ENCODE results near the gene ANTXR1.

The ANTXR1 gene

GRCh38 chr2:69034845-69035244 is 21.9 kb downstream of the ANTXR1 start:
- no peak for DNase-seq

GRCh38 chr2:69036926-69037325 is 23.9 kb downstream of the ANTXR1 start:
- DNase-seq: no peak

DNA sequence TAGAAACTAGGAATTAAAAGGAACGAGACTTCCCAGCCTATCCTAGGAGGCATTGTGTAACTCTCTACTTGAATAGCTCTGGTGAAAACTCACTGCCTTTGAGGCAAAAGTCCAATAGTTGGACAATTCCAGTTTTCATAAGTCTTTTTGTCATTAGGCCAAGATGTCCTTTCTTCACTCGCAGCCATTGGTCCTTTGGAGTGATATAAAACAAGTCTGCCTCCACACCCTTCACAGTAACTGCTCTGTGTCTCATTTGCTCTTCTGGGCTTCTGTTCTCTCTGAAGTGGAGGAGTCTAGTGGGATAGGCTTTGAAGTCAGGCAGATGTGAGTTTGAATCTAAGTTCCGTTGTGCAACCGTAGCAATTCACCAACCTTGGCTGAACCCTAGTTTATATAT is 28.2 kb downstream of the ANTXR1 start:
- no peak for DNase-seq

DNA sequence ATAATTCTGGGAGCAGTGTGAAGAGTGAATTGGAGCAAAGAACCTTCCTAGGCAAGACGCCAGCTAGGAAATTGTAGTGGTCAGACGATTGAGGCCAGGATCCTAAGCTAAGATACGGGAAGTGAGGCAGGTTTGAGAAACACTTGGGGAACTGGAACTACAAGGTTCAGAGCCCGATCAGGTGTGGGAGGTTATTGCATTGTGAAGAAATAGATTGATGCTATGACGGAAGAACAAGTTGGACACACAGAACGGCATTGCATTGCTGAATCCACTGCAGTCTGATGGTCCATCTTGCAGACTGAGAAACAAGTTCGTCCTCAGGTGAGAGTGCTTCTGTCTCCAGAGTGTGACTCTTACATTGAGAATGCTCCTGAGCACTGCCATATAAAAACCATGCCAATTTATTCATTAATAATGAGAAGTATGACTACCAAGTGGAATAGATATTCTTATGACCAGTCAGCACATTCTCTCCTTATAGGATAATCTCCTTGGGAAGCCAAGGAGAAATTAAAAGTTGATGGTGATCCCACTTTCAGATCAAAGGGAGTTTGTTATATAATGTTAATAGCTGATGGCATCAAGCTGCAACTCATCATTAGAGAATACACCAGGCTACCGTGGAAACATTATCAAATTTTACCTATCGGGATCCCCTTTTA is 30.9 kb downstream of the ANTXR1 start:
- DNase-seq: no peak

GRCh38 chr2:69046221-69046662 is 33.3 kb downstream of the ANTXR1 start:
- DNase-seq: no peak

DNA sequence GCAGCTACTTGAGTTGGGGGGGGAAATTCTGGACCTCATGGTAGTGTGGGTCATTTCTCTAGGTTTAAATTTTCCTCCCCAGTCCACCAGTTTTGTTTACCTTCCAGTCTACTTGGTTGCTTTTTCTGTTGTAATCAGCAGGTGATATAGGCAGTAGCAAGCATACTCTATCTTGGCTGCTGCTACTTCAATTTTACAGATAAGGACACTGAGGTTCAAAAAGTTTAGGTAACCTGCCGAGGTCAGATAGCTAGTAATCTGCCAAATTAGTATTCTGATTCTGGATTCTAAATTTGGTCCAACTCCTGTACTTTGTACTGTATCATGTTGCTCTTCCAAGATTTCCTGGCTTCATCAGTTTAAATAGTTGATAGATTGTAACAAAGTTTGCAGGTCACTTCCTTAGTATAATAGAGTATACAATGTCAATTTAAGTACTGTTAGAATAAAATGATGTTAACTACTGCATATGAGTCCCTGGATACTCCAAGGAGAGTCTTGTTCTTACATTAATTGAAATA is 34.7 kb downstream of the ANTXR1 start:
- no peak for DNase-seq

DNA sequence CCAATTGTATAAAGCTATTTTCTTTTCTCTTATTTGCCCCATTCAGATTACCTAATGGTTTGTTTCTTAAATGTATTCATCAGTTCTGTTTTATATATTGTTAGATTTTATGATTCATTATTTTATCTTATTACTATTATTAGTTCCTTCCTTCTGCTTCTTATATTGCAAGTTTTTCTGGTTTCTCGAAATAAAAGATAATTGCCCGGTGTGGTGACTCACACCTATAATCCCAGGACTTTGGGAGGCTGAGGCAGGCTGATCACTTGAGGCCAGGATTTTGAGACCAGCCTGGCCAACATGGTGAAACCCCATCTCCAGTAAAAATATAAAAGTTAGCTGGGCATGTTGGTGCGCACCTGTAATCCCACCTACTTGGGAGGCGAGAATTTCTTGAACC is 37.8 kb downstream of the ANTXR1 start:
- DNase-seq: no peak

DNA sequence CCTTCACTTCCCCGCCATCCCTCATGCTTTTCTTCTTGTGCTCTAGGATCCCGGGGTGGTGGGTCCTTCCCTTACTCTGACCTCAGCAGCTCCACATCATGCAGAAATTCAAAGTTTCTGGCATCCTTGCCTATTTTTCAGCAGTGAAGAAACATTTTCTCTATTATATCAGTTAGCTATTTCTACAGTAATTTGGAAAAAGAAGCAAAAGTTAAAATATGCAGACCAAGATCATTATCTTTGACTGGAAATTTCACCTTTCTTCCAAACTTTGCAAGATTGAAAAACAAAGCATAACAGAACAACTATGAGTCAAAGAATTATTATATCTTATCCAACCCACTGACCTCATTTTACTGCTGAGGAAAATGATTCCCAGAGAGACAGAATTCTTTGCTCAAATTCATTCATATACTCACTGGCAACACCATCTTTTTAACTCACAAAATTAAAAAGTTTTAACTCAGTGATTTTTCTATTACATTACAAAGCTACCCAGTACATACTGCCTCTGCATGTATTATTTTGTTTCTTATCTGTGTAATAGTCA is 40.5 kb downstream of the ANTXR1 start:
- DNase-seq: no peak

DNA sequence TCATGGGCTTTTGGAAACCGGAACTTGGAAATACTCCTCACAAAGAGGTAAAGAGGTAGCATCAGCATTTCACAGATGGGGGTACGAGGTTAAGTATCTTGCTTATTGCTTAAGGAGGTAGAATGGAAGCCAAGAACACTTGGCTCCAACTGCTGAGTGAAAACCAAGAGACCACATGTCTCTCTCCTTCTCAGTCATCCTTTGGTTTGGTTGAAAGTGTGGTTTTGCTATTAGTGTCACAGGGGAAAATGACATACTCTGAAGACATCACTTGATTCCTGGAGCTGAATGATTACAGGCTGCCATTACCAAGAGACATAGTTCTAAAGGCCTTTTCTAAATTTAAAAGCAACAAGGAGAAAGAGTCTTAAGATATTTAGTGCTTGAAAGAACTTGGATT is 41.5 kb downstream of the ANTXR1 start:
- no peak for DNase-seq

DNA sequence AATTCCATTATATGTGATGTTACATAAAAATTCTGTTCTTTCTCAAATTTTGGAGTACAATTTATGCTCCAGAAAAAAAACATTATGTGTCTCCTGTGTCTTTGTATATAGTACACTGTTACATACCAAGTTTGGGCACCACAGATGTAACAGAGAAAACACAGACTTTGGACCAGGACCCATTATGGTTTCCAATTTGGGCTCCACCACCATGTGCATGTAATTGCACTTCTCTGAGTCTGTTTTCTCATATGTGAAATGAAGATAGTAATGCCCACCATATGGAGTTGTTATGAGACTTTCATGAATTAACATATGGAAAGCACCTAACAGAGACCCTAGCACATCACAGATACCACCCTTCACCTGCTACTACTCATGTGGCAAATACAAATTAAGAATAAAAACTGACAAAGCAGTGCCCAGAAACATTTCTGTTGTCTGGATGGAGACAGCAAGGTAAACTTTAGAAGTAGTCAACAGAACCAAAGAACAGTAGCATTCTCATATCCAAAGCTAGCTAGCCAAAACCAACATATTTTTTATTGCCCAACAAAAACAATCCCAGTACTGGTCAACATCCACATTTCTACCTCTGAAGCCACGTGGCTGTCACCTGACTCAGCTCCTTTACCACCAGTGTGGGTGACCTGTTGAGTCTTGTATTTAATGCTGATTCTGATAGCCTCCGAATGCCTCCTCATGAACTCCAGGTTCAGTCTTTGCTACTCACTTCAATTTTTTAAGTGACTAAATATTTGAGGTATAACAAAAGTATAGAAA is 42.9 kb downstream of the ANTXR1 start:
- DNase-seq: no peak

GRCh38 chr2:69057660-69058059 is 44.7 kb downstream of the ANTXR1 start:
- no peak for DNase-seq

DNA sequence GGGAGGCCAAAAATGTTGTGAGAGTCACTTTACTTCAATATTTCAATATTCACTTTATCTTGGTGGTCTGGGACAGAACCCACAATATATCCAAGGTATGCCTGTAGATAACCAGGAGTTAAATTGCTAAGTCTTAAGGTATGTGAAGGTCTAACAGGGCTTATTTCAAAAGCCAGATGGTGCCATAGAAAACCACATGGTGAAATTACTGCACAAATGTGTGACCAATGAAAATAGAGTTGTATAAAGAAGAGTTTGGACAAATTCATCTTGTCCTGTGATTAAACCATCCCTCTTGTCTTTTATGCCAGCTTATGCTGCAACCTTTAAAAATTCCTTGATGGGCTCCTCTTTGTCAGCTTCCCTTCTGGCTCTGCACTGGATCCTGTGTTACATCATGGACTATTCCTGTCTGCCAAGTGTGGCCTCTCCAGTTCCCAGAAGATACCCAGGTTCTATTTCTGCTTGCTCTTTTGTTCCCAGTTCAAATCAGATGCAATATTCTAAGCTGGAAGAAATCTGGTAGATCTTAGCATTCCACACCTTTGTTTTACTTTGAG is 46.8 kb downstream of the ANTXR1 start:
- DNase-seq: no peak

- DNase-seq: no peak
Observed at GRCh38 chr2:69060938-69061501, 48.0 kb downstream of the ANTXR1 start.

GRCh38 chr2:69061525-69061924 is 48.5 kb downstream of the ANTXR1 start:
- no peak for DNase-seq

GRCh38 chr2:69062307-69062962 is 49.5 kb downstream of the ANTXR1 start:
- DNase-seq: no peak

GRCh38 chr2:69065735-69066336 is 52.9 kb downstream of the ANTXR1 start:
- DNase-seq: no peak

DNA sequence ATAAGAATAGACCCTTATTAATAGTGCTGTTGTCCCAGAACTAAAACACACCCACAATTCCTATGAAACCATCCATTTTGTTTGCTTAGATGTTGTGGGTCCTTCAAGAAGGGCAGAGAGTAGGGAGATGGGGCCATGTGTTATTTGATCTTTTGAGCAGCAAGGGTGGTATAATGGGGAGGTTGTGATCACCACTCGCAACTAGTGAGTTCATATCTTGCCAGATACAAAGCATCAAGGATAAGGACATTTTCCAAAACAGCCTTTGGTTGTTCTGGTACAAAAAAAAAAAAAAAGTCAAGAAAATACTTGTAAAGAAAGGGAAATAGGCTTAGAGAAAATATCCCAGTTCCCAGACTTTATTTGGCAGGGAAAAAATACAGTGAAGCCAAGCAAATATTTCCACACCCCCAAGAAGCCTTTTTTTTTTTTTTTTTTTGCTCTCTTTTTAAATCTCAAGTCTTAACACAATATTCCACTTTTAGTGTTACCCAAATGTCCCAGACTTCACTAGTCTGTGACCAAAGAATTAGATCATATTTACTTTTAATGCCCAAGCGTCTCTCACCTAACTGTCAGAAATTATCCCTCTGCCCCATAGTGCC is 54.1 kb downstream of the ANTXR1 start:
- DNase-seq: no peak

GRCh38 chr2:69067866-69068265 is 54.9 kb downstream of the ANTXR1 start:
- no peak for DNase-seq

DNA sequence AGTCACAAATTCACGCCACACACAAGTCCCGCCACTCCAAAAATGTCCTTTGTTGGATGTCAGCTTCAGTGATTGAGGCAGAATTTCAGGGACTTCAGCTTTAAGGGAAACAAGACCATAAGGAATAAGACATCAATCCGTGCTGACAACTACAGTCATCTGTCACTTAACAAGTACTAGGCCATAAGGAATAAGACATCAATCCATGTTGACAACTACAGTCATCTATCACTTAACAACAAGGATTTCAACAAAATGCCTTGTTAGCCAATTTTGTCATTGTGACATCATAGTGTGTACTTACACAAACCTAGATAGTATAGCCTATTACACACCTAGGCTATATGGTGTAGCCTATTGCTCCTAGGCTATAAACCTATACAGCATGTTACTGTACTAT is 58.0 kb downstream of the ANTXR1 start:
- no peak for DNase-seq

GRCh38 chr2:69073928-69074570 is 61.1 kb downstream of the ANTXR1 start:
- no peak for DNase-seq

DNA sequence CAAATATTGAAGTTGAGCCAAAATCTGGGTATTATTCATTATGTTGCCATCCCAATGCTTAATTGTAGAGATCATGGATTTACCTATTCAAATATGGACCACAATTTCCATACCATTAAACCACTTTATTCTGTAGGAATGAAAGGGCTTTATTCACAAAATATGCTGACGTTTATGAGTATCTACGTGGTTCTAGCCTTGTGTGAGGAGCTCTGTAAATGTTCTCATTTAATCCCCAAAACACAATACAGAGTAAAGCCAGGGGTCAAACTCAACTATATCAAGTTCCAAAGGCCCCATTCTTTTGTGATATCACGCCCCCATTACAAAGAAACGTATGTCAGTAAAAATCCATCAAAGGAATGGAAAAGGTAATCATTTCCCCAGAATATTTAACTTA is 61.9 kb downstream of the ANTXR1 start:
- DNase-seq: no peak
